ENCODE results near the gene COLEC11.

COLEC11 gene

DNA sequence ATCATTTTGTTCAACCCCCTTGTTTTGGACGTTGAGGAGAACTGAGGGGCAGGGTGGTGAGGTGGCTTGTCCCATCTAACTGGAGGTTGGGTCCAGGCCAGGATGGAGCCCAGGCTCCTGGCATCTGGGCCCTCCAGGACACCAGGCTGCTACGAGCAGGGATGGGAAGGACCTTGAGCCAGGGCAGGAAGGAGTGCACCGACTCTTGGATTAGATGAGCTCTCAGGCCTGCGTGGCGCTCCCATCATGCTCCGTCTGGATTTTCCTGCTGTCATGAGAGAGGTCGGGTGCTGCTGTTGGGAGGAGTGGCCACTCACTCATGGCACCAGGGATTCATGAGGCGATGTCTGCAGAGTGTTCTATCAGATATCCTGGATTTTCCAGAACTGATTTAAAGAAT, 44.7 kb downstream of the COLEC11 start:
- DNase-seq, result no peak

- DNase-seq, result no peak
Measured at GRCh38 chr2:3641181-3641580, 46.3 kb downstream of the COLEC11 start.

DNA sequence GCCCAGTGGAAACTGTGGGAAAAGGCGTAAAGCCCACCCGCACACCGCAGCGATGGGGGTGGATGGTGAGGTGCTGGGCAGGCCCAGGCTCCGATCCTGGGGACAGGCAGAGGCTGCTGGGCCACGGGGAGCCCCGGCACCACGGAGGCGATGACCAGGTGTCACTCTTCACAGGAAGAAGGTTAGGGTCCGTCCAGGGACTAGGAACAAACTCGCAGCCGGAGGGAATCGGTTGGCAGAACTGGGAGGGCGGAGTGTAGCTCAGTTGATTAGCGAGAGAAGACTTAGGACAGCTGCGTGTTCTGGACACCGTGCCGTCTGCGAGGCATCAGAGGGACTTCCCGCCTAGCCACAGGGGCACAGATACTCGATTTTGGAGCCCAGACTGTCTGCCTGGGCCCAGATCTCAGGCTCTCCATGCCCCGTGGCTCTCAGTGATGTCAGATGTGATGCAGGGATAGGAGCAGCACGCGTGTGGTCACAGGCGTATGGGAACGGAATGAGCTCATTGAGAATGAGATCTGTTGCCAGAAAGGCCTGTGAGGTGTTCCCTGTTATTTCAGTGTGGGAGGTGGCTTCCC, 47.0 kb downstream of the COLEC11 start:
- DNase-seq, result no peak

GRCh38 chr2:3642521-3643215, 47.8 kb downstream of the COLEC11 start:
- no peak for DNase-seq

DNA sequence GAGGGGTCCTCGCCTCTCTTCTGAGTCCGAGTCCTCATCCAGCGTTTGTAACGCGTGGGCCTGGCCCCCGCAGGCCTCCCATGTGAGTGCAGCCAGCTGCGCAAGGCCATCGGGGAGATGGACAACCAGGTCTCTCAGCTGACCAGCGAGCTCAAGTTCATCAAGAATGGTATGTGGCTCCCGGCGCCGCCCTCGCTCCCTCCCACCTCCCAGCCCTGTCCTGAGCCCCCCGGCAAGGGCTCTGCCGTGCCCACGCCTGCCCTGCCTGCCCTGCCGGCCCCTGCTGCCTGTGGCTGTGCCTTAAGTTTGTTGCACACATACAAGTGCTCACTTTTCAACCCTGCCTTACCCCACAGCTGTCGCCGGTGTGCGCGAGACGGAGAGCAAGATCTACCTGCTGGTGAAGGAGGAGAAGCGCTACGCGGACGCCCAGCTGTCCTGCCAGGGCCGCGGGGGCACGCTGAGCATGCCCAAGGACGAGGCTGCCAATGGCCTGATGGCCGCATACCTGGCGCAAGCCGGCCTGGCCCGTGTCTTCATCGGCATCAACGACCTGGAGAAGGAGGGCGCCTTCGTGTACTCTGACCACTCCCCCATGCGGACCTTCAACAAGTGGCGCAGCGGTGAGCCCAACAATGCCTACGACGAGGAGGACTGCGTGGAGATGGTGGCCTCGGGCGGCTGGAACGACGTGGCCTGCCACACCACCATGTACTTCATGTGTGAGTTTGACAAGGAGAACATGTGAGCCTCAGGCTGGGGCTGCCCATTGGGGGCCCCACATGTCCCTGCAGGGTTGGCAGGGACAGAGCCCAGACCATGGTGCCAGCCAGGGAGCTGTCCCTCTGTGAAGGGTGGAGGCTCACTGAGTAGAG, 48.7 kb downstream of the COLEC11 start:
- DNase-seq, result no peak

- no peak for DNase-seq
Measured at GRCh38 chr2:3644246-3644525, 49.3 kb downstream of the COLEC11 start.

GRCh38 chr2:3644891-3645605, 50.1 kb downstream of the COLEC11 start:
- no peak for DNase-seq

DNA sequence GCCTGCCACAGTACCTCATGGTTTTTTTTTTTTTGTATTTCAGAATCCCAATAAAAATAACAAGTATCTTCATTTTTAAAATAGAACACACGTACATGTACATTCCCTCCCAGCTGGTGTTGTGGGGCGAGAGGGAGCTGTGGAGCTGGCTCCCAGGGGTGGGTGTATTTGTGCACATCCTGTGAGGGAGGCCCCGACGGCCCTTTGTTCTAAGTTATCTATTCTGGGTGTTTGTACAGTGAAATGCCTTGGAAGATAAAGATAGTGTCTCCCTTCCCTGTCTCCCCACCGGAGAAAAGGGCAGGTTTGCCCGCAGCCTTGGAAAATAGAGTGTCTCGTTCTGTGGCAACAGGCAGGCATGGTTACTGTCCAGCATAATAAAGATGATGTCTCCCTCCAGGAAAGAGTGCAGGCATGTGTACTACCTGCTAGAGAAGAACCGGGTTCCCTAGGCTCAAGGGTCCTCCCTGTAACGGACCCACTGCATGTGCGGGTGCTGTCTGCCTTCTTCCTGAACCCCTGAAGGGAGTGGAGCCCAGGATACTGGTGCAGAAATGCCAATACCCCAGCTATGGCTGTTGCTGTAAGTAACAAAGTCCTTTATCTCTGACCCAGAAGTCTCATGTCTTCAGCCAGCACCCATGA, 51.0 kb downstream of the COLEC11 start:
- DNase-seq, result no peak

- no peak for DNase-seq
Measured at GRCh38 chr2:3646446-3646845, 51.5 kb downstream of the COLEC11 start.

GRCh38 chr2:3647246-3647645, 52.3 kb downstream of the COLEC11 start:
- DNase-seq, result no peak

- no peak for DNase-seq
Measured at GRCh38 chr2:3647831-3648651, 53.1 kb downstream of the COLEC11 start.

DNA sequence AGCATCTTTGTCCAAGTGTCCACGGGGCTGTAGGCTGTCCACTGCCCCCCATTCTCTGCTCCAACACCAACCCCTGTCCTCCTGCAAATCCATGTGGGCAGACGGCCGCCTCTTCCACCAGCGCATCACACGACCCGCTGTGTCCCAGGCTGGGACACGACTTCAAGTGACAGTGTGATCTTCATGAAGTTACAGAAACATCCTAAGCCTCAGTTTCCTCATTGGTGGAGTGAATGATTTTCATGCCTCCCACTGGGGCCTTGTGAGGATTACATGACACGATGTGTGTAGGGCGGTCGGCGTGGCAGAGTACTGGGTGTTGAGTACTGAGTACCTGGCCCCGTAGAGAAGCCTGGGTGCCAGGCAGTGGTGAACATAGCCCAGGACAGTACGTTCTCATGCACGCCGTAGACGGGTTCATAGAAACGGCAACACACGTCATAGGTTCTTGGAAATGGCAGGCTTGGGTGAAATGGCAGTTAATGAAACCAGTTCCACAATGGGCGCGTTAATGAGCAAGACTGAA, 53.8 kb downstream of the COLEC11 start:
- DNase-seq, result no peak

- no peak for DNase-seq
Measured at GRCh38 chr2:3649581-3649980, 54.7 kb downstream of the COLEC11 start.

DNA sequence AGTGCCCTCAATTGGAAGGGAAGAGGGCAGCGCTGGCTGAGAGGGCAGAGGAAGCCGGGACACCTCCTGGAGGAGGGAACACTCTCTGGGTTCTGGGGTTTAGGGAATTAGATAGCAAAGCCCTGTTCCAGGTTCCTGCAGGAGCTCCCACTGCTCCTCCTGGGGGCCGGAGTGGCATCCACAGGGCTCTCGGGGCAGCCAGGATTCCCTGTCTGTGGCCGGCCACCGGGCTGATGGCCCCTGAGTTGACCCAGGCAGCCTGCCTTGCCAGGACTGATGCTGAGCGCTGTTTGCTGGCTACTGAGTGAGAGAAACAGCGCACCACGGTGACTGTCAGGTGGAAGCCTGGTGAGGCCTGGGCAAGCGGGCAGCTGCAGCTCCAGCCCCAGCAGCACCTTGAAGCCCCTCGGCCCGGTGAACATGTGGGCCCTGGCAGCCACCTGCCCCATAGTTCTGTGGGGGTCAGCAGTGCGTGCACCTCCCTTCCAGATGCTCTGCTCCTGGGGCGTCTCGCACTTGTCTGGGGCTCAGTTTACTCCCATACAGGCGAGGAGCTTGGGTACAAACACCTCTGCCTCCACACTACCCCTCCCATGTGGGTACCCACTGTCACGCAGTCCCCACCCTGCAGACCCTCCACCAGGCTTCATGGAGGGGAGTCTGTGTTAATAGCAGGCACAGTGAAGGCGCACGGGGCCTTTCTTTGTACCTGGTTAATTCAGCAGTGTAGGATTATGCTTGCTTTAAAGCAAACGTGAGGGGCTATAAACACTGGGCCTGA, 55.4 kb downstream of the COLEC11 start:
- no peak for DNase-seq

DNA sequence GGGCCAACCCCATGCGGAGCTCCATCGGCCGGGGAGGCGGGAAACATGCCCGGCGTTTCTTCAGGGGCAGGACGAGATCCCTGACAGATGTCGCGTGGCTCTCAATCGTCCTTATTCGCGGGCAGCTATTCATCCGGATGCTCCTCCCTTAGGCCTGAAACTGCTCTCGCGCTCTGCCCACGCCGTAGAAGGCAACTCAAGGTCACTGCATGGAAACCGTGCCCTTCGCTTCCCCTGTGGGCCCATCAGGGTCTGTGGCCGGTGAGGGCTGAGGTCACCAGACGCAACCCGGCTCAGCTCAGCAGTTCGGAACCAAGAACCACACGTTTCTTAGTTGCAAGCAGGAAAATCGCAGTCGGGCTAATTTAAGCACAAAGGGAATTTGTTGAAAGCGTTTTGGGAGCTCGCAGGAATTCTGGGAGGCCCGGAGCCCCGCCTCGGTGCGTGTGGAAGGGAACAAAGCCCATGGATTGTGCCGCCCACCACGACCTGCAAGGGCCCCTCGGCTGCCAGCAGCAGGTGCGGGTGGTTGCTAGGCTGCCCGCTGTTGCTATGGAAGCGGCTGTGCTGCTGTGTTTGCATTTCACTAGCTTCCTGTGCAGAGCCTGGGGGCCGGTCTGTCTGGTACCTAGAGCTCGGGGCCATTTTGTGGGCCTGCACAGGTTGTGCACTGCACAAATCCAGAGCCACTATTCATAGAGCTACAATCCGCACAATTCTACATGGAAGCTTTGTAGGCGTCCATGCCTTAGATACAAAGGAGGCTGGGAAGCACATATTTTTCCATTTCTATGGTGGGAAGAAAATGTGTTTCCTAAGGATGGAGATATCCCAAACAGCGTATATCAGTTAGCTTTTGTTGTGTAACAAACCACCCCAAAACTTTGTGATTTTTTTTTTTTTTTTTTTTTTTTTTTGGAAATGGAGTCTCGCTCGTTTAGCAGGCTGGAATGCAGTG, 57.1 kb downstream of the COLEC11 start:
- DNase-seq, result peak; percentile 63 to 84 (median 74)

- no peak for DNase-seq
Measured at GRCh38 chr2:3652896-3653625, 58.1 kb downstream of the COLEC11 start.

DNA sequence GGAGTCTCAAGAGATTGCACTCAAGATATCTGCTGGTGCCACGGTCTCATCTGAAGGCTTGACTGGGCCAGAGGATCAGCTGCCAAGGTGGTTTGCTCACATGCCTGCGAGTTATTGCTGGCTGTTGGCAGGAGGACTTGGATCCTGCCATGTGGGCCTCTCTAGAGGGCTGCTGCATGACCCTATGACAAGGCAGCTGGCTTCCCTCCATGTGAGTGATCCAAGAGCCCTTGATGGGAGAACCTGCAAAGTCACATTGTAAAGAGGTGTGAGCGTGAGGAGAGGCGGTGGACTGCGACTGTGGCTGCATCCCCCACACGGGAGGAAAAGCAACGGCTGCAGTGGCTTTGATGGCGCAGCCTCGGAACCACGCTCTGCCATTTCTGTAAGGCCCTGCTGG, 59.1 kb downstream of the COLEC11 start:
- DNase-seq, result no peak

- DNase-seq, result no peak
Measured at GRCh38 chr2:3654531-3655225, 59.8 kb downstream of the COLEC11 start.
